Endothelial cell of umbilical vein (primary cell): ENCODE results near the gene CEP55. TPM values are rescaled to one million over a fixed set of nuclear protein-coding genes. Genes with fewer than 3 reads are reported as not detected.

ENCODE experiments used
- BruUV-seq: library from RNA; stranded (reverse); fragments of 400-500 nt; replicated peaks from 2 replicates; lab custom pipeline; 2021; lab: Mats Ljungman, UMichigan
- CTCF ChIA-PET: fragments of 300-600, 350-600 bp; sonication (Branson Sonifier 250); formaldehyde crosslinking; loops from one replicate; lab custom pipeline; 2021; ENCODE audit warnings: antibody characterized with exemption, inconsistent platforms; lab: Charles Lee
- POLR2A ChIA-PET: fragments of 300-600, 350-600 bp; sonication (Branson Sonifier 250); formaldehyde crosslinking; loops from one replicate; lab custom pipeline; 2021; ENCODE audit warnings: antibody characterized with exemption, inconsistent platforms; lab: Charles Lee
- DNase-seq: peaks from one replicate; pipeline ENCODE4 v3.0.0-alpha.2; 2011; ENCODE audit warnings: low read depth, low spot score
- FAIRE-seq: peaks from 2 replicates; lab custom pipeline; 2011; peaks lifted over from hg19 to GRCh38; lab: Jason Lieb, UNC
- H2AFZ ChIP-seq: 2 replicates; pipeline ENCODE4 v1.6.0; 2012; ENCODE audit warnings: low read depth, low read length, control low read depth, inconsistent platforms
- H3K27ac ChIP-seq: 2 replicates; pipeline ENCODE4 v1.5.1; 2011; ENCODE audit warnings: low read depth, mild to moderate bottlenecking, control low read depth, low read length, moderate library complexity; ENCODE audit not compliant: insufficient read depth
- H3K27me3 ChIP-seq, 2 experiments: 2 replicates each; pipeline versions ENCODE4 v1.6.0 to v1.6.1; 2011; ENCODE audit warnings: low read length in 2 of 2, mixed read lengths in 1 of 2; ENCODE audit not compliant: control insufficient read depth in 2 of 2, insufficient read depth in 2 of 2
- H3K36me3 ChIP-seq, 2 experiments: 2 replicates in 1 of 2; 3 replicates in 1 of 2; pipeline ENCODE4 v1.5.1; 2011; ENCODE audit warnings: low read length in 2 of 2, mild to moderate bottlenecking in 1 of 2, moderate library complexity in 1 of 2; ENCODE audit not compliant: control insufficient read depth in 2 of 2, insufficient read depth in 2 of 2; ENCODE audit errors: extremely low read depth in 1 of 2
- H3K4me1 ChIP-seq: 3 replicates; pipeline ENCODE4 v1.5.1; 2011; ENCODE audit warnings: mild to moderate bottlenecking, low read length; ENCODE audit not compliant: control insufficient read depth, insufficient read depth; ENCODE audit errors: extremely low read depth
- H3K4me2 ChIP-seq: 2 replicates; pipeline ENCODE4 v1.6.1; 2011; ENCODE audit warnings: low read length, control low read depth, mixed read lengths; ENCODE audit not compliant: insufficient read depth
- H3K4me3 ChIP-seq, 3 experiments: fragments of 200-600 bp in 1 of 3; sonication (generic), shearing (Covaris generic) in 1 of 3; replicated peaks in 1 of 3; 2 replicates each; pipeline ENCODE4 v1.5.1; 2011 to 2016; ENCODE audit warnings: control low read depth in 3 of 3, low read length in 3 of 3, mild to moderate bottlenecking in 2 of 3, inconsistent platforms in 1 of 3, low read depth in 1 of 3, moderate library complexity in 1 of 3; ENCODE audit not compliant: insufficient read depth in 1 of 3
- H3K79me2 ChIP-seq: 2 replicates; pipeline ENCODE4 v1.6.0; 2012; ENCODE audit warnings: low read length, inconsistent platforms; ENCODE audit not compliant: control insufficient read depth, insufficient read depth
- H3K9ac ChIP-seq: replicated peaks from 2 replicates; pipeline ENCODE3; 2011; ENCODE audit warnings: low read length, control low read depth; ENCODE audit not compliant: insufficient read depth; ENCODE audit errors: extremely low read depth
- H3K9me1 ChIP-seq: replicated peaks from 3 replicates; pipeline ENCODE4 v1.6.0; 2011; ENCODE audit warnings: mild to moderate bottlenecking, low read length; ENCODE audit not compliant: control insufficient read depth, insufficient read depth; ENCODE audit errors: extremely low read depth
- H3K9me3 ChIP-seq: replicated peaks from 2 replicates; pipeline ENCODE4 v1.5.1; 2012; ENCODE audit warnings: low read length, inconsistent platforms; ENCODE audit not compliant: control insufficient read depth, insufficient read depth
- H4K20me1 ChIP-seq: replicated peaks from 2 replicates; pipeline ENCODE3; 2011; ENCODE audit warnings: mild to moderate bottlenecking, low read length; ENCODE audit not compliant: control insufficient read depth, insufficient read depth; ENCODE audit errors: extremely low read depth
- EZH2 ChIP-seq: IDR thresholded peaks from 2 replicates; pipeline ENCODE4 v1.6.1; 2012; ENCODE audit warnings: borderline replicate concordance, low read depth, mild to moderate bottlenecking, moderate library complexity, low read length, inconsistent platforms; ENCODE audit not compliant: severe bottlenecking
- FOS ChIP-seq: IDR thresholded peaks from 2 replicates; pipeline ENCODE4 v1.6.1; 2011; ENCODE audit warnings: mild to moderate bottlenecking, low read length, moderate library complexity, borderline replicate concordance; ENCODE audit not compliant: insufficient read depth
- GATA2 ChIP-seq: IDR thresholded peaks from 2 replicates; pipeline ENCODE4 v1.7.0; 2011; ENCODE audit warnings: low read depth, mild to moderate bottlenecking, moderate library complexity, mixed read lengths, low read length; ENCODE audit not compliant: insufficient read length, insufficient read depth
- JUN ChIP-seq: IDR thresholded peaks from 2 replicates; pipeline ENCODE4 v1.6.1; 2011; ENCODE audit warnings: borderline replicate concordance, low read depth; ENCODE audit not compliant: insufficient read length, insufficient read depth
- MYC ChIP-seq: IDR thresholded peaks from one replicate; pipeline ENCODE4 v1.6.1; 2011; ENCODE audit warnings: mild to moderate bottlenecking, low read depth, low read length
- POLR2A ChIP-seq: IDR thresholded peaks from 2 replicates; pipeline ENCODE4 v1.6.1; 2012; ENCODE audit warnings: low read depth, mild to moderate bottlenecking, control low read depth, low read length
- POLR2AphosphoS5 ChIP-seq: IDR thresholded peaks from 2 replicates; pipeline ENCODE4 v1.6.1; 2012; ENCODE audit warnings: low read depth, mild to moderate bottlenecking, control low read depth, low read length, moderate library complexity; ENCODE audit not compliant: insufficient read depth
- dilution Hi-C: fragments of 300-500 bp; cut with MboI; formaldehyde crosslinking; loops from one replicate; pipeline ENCODE4 v1.15.0; 2019; ENCODE audit warnings: low sequenced_read_pairs; ENCODE audit not compliant: extremely low pct_ligation_motif_present
- intact Hi-C: fragments of 100-400 bp; cut with micrococcal nuclease; formaldehyde crosslinking; loops from one replicate; pipeline ENCODE4 v1.10.0; 2022
- polyA plus RNA-seq, 4 experiments: library from polyadenylated mRNA; depleted of rRNA in 3 of 4; stranded (reverse) in 3 of 4; unstranded in 1 of 4; fragments of >200 nt; gene quantifications; 2 replicates each; pipeline versions ENCODE4 v1.2.1 to v1.2.3, GENCODE V29; 2011 to 2012; ENCODE audit warnings: missing spikeins in 1 of 4
- total RNA-seq: library from RNA; stranded (reverse); gene quantifications from 2 replicates; pipeline ENCODE4 v1.2.3, GENCODE V29; 2021
- TF ChIP-seq, protein P1 (sequence below): IDR thresholded peaks from 2 replicates; pipeline ENCODE4 v1.6.1; 2011; ENCODE audit not compliant: insufficient read depth, insufficient read length
- TF ChIP-seq, protein P2 (sequence below), 2 donors: IDR thresholded peaks; 1 replicate in 1 of 2; 2 replicates in 1 of 2; pipeline ENCODE4 v1.5.1; 2011; ENCODE audit warnings: low read length in 2 of 2, mild to moderate bottlenecking in 2 of 2, moderate library complexity in 2 of 2, control low read depth in 1 of 2, inconsistent platforms in 1 of 2, low read depth in 1 of 2; ENCODE audit not compliant: insufficient read depth in 1 of 2; ENCODE audit errors: extremely low read depth in 1 of 2

The CEP55 gene
- total and polyA plus RNA-seq, 2 donors (not counting 3 experiments of a cell fraction or from before 2014, with no cell fraction given) = 17.4 to 63.0 TPM

DNA sequence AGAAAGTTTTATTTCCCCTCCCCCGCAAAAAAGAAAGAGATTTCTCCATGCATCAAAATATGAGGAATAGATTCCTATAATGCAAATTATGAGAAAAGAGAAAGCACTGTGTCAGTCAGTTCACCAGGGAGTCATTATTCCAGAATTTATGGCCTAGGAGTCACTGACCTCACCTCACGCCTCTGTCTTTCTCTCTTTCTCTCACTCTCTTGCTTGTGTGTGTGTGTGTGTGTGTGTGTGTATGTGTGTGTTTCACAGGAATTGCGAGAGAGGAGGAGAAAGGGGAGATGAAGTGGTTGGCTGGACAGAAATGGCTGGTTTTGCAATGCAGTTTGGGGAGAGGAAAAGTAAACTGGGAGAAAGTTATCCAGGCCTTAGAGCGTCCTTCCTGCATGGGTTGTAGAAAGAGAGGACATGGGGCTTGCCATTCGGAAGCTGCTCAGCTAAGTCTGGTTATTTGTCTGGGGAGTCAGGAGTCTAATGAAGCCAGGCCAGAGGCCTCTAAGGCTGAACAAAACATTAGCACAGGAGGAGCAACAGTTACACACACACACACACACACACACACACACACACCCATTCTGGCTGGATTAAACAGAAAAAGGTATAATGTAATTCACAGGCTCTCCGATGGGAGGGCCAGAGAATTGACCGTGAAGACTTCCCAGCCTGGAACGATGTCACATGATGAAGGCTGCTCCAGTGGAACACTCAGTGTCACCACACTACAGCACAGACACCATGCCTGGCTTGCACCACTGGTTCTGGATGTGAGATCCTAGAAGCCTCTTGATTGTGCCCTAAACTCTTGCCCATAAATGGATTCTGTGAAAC is 57.3 kb downstream of the CEP55 start:
- Histone ChIP-seq H3K9me1 (no peaks in the 10 kb centered on the region), H4K20me1 (no peaks in the 10 kb centered on the region), H2AFZ (no peak overlapping the region), H3K4me2 (no peak overlapping the region), H3K9ac (no peak overlapping the region), H3K4me1 (peaks cover 11% of the 10 kb centered on the region), H3K36me3 (no peaks in the 10 kb centered on the region), H3K79me2 (no peaks in the 10 kb centered on the region), H3K27me3 (no peaks in the 10 kb centered on the region), H3K27ac (no peak overlapping the region), H3K9me3 (no peaks in the 10 kb centered on the region), H3K4me3 (no peak overlapping the region)
- dilution Hi-C loops (no loop called here), intact Hi-C loops (loop anchor here (2.0 kb wide), 1 partner anchor 367 kb away; no protein-coding TSS in a partner anchor)
- DNase-seq = no peak
- no peak for FAIRE-seq
- TF ChIP-seq EZH2 = no peak
- TF ChIP-seq, protein P1, sequence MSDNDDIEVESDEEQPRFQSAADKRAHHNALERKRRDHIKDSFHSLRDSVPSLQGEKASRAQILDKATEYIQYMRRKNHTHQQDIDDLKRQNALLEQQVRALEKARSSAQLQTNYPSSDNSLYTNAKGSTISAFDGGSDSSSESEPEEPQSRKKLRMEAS = no peak
- no peak for TF ChIP-seq MYC
- no peak for TF ChIP-seq POLR2A
- CTCF ChIA-PET = interaction anchor here (0.7 to 6.0 kb wide), 11 partner anchors 11 to 305 kb away, joined by 3 to 239 read pairs (median 7); partner anchors contain the start of genes CEP55 and FRA10AC1
- POLR2A ChIA-PET = no interaction called here
- no TSS peak for BruUV-seq

DNA sequence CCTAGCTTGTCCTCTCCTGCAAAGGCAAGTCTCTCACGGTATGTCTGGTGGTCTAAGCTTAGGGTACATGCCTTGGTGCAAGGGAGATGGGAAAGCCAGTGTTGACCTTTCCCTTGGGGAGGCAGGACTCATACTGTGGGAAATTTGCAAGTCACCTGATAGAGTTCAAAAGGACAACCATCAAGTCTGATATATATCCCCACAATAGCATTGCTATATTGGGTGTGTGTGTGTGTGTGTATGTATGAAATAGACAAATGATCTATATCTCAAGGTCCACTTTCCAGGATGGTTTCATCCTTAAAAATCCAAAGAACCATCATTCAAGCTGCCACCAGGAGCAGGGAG is 57.9 kb downstream of the CEP55 start:
- Histone ChIP-seq H3K9ac (no peak overlapping the region), H3K79me2 (no peaks in the 10 kb centered on the region), H3K27me3 (no peaks in the 10 kb centered on the region), H3K27ac (no peak overlapping the region), H3K4me1 (peaks cover 6% of the 10 kb centered on the region), H2AFZ (no peak overlapping the region), H3K4me2 (no peak overlapping the region), H4K20me1 (no peaks in the 10 kb centered on the region), H3K36me3 (no peaks in the 10 kb centered on the region), H3K4me3 (no peak overlapping the region), H3K9me3 (no peaks in the 10 kb centered on the region), H3K9me1 (no peaks in the 10 kb centered on the region)
- dilution Hi-C loops = no loop called here
- intact Hi-C loops = loop anchor here (2.0 kb wide), 1 partner anchor 367 kb away; no protein-coding TSS in a partner anchor
- no peak for FAIRE-seq
- CTCF ChIA-PET = interaction anchor here (0.5 to 6.0 kb wide), 33 partner anchors 9 to 890 kb away, joined by 3 to 239 read pairs (median 6); partner anchors contain the start of genes CEP55, FFAR4 and FRA10AC1
- no peak for DNase-seq
- no TSS peak for BruUV-seq
- no peak for TF ChIP-seq EZH2
- TF ChIP-seq FOS = no peak
- TF ChIP-seq POLR2A = no peak
- no peak for TF ChIP-seq MYC
- TF ChIP-seq, protein P1 = no peak
- TF ChIP-seq JUN = no peak
- TF ChIP-seq GATA2 = no peak
- no peak for TF ChIP-seq POLR2AphosphoS5
- TF ChIP-seq, protein P2, sequence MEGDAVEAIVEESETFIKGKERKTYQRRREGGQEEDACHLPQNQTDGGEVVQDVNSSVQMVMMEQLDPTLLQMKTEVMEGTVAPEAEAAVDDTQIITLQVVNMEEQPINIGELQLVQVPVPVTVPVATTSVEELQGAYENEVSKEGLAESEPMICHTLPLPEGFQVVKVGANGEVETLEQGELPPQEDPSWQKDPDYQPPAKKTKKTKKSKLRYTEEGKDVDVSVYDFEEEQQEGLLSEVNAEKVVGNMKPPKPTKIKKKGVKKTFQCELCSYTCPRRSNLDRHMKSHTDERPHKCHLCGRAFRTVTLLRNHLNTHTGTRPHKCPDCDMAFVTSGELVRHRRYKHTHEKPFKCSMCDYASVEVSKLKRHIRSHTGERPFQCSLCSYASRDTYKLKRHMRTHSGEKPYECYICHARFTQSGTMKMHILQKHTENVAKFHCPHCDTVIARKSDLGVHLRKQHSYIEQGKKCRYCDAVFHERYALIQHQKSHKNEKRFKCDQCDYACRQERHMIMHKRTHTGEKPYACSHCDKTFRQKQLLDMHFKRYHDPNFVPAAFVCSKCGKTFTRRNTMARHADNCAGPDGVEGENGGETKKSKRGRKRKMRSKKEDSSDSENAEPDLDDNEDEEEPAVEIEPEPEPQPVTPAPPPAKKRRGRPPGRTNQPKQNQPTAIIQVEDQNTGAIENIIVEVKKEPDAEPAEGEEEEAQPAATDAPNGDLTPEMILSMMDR (IDR thresholded peaks at IDR 0.05; ENCODE audit: extremely low read depth in 1 of 2, insufficient read depth in 1 of 2, low read depth in 1 of 2, low read length in 2 of 2) = no peak
- POLR2A ChIA-PET = no interaction called here
